Activated gamma-delta T cell treated with Interleukin-2 at 50 U/mL for 16 hours (primary cell): ENCODE measurements around the gene IGF2R.

ENCODE experiments used
- DNase-seq: peaks from one replicate; pipeline ENCODE4 v3.0.0-alpha.2; 2020

The IGF2R gene

GRCh38 chr6:159976686-159977254 lies 7.9 kb downstream of the IGF2R start:
- no peak for DNase-seq

DNA sequence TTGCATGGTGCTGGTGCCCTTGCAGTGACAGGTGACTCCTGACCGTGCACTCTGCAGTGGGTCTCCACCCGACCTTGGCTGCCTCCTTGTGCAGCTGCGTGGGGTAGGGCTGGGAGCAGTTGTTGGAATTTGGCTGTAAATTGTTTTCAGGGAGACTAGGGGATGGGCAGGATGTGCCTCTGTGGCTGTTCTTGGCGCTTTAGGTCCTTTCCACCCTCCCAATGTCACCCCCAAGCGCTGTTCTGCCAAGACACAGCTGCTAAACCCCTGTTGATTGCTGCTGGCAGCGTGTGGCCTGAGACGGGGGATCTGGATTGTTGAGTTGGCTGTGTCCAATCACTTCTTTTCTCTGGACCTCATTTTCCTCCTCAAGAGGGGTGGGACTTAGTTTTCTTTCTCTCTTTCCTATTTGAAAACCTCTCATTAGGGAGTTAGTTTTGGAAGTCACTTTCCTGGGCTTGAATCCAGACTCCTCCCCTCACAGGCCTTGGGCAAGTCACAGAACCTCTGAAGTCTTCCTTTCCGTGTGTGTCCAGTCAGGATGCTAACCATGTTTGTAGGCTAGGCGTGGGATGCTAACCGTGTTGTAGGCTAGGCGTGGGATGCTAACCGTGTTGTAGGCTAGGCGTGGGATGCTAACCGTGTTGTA lies 8.5 kb downstream of the IGF2R start:
- DNase-seq, result no peak

DNA sequence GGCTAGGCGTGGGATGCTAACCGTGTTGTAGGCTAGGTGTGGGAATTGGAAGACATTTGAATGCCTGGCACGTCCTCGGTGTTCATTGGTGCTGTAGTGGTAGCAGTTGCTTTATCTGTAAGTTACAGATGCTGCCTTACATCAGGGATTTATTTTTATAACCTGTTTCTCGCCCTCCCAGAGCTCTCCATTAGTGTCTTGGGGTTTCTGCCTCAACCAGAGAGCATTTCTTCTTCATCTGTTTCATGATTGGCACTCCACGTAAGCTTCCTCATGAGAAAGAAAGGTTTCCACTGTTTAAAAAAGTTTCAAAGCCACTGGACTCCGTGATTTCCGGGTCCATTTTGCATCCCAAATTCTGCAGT lies 9.0 kb downstream of the IGF2R start:
- DNase-seq, result no peak

DNA sequence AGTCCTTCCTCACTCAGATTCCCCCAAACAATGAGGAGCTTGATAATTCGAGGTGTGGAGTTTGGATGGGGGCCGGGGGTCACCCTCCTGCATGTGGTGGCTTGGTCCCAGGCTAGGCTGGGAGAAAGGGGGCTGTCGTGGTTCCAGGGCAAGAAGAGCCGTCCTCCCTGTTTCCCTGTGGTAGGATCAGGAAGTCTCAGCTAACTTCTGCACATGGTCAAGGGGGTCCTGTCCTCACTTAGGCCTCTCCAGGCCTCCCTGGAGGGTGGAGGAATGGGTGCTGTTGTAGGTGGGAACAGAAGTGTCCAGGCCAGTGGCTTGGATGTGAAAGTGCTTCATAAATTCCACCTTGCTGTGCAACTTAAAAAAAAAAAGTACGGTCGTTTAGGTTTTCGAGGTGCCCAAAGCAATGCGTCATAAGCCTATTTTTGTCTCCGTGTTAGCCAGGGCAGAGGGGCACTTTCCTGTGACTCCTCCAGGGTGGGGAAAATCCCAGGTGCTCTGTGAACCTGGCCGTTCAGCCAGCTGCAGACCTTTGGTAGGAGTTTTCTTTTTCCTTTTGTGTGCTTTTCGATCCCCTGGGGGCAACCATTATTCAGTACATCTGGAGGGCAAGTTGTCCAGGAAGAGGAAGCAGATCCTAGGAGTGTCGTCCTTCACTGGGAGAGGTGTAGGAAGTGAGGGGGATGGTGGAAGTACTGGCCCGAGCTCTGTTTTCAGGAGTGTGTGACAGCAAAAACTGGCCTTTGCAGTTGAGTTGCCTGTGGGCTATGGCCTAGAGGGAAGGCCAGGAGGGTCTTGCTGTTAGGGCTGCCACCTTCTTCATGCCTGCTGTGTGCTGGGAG lies 9.6 kb downstream of the IGF2R start:
- no peak for DNase-seq

- DNase-seq, result peak; percentile 66
Measured at GRCh38 chr6:159979136-159979874, 10.4 kb downstream of the IGF2R start.

DNA sequence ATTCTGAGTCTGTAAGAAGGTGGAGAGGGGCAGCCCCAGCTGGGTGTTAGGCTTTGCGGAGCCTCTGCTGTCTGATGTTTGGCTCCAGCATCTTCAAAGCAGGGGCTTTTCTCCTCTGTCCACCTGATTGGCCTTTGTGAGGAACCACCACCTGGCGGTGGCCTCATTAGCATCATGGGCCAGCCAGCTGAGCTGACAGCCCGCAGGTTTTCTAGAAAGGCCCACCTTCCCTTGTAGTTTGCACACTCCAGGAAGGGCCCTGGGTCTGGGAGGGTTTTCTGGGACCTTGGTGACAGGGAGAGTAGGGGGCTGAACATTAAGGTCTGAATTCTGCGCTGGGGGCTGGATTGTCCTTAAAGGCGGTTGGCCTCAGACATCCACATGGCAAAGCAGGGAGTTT lies 11.6 kb downstream of the IGF2R start:
- no peak for DNase-seq

DNA sequence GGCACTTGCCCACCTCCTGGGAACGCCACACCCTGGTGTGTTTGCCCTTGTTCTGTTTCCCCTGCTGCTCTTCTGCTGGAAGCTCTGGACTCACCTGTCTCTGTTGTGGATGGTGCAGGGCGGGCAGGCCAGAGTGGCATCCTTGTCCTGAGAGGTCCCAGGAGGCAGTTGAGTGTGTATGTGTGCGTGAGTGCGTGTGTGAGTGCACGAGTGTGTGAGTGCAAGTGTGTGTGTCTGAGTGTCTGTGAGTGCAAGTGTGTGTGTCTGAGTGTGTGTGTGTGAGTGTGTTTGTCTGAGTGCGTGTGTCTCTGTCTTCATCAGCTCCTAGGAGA lies 12.2 kb downstream of the IGF2R start:
- no peak for DNase-seq

GRCh38 chr6:159981403-159982245 lies 12.7 kb downstream of the IGF2R start:
- DNase-seq, result no peak

DNA sequence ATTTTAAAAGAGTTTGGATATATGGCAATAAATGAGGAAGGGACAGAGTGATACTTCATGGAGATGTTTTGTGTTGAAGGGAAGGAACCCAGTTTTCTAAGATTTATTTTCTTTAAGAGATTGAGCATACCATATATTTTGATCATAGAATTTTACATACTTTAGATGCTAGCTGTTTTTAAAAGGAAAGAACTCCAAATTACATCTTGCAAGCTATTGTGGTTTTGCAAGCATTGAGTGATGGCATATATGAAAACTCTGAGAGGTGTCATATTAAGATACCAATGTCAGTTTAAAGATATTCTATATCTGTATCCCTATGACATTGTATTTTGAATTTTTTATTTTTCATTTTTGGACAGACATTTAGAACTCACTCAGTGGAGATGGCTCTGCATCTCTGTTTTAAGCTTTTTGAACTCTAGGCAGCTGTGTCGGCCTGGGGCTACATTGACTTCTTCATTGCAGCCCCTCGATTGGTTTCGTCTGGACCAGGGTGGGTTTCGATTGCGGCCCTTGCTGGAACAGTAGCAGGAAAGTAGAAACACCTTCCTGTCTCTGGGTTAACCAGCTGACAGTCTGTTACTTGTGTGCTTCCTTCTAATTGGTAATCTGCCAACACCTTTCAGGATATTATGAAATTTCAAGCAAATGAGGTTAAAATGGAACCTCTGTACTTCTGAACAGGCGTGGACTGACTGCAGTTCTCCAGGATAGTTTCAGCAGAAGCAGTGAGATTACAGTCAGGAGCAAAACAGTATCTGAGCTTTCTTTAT lies 14.0 kb downstream of the IGF2R start:
- DNase-seq, result no peak

GRCh38 chr6:159983641-159984080 lies 14.8 kb downstream of the IGF2R start:
- no peak for DNase-seq

DNA sequence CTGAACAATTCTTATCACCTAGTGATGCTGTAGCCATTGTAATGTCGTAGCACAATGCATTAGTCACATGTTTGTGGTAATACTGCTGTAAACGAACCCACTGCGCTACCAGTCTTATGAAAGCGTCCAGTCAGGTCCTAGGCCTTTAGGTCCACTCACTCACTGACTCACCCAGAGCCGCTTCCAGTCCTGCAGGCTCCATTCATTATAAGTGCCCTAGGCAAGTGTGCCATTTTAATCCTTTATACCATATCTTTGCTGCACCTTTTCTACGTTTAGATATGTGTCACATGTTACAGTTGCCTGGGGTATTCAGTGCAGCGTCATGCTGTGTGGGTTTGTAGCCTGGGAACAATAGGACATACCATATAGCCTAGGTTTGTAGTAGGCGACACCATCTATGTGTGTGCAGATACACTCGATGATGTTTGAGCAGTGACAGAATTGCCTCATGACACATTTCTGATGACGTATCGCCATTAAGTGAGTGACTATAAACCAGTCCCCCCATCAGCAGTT lies 15.4 kb downstream of the IGF2R start:
- no peak for DNase-seq

DNA sequence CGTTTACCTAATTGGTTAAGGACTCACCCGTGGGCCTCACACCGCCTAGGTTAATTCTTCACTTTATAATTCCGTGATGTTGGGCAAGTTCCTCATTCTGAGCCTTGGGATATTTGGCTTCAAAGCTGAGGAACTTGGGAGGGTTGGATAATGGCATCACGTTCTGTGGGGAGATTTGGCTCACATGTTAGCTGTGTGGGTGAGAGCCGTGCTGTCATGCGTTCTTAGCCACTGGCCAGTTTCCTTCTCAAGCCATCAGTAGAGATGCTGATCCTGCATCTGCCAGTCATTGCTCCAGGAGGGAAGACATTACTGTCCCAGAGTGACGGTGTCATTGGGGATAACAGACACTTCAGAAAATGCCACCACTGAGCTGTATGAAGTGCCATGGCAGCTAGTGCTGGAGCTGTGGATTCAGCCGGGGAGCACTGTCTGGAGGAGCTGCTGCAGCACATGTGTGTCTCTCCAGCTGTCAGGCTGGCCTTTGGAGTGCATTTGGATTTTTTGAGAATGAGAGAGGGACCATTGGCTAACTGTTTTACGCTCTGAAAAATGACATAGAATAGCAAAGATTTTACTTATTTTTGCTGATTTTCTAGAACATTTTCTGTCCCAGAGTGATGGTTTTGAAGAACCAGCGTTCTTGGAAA lies 16.5 kb downstream of the IGF2R start:
- DNase-seq, result no peak

DNA sequence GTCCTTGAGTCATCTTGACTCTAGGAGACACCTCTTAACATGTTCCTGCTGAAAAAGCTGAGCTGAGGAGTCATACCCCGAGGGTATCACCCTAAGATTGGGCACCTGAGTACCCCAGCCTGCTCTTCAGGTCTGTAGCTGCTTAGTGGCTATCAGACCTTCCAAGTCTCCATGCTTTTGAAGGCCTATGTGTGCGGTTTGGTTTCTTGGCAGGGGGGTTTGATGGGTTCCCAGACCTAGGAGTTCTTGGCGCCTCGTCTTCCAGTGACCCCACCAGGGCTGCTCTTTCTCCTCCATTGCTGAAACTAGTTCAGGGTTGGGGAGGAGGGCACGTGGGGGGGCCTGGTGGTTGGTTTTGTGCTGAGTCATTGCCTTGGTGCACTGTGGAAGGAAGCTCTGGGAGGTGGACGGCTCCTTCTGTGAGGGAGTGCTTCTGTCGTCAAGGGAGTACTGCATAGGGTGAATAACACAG lies 20.1 kb downstream of the IGF2R start:
- no peak for DNase-seq

DNA sequence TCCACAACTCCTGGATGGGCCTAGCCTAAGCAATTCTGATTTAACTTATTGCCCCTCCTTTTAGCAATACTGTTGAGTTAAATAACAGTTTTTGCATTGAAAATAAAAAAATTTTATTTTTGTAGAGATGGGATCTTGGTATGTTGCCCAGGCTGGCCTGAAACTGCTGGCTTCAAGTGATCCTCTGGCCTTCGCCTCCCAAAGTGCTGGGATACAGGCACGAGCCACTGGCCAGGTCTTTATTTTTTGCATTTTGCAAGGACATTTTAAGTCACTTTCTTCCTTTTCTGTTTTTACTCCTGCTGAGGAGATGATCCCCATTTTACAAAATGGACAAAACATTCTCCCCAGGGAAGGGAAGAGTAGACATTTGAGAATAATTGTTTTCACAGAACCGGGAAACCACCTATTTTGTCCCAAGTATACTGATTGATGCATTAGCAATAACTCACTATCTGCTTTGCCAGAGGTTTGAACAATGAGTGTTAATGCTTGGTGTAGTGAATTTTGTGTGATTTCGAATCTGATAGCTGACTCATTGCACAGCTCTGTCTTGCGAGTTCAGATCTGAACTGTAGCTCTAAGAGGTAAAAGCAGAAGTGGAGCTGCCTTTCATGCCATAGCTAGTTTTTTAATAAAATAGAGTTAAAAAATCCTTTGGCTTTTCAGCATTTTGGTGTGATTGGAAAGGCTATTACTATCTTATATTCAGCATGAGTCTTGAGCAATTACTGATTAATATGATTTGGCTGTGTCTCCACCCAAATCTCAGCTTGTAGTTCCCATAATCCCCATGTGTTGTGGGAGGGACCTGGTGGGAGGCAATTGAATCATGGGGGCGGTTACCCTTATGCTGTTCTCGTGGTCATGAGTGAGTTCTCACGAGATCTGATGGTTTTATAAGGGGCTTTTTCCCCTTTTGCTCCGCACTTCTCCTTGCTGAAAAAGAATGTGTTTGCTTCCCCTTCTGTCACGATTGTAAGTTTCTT lies 20.9 kb downstream of the IGF2R start:
- DNase-seq, result no peak

DNA sequence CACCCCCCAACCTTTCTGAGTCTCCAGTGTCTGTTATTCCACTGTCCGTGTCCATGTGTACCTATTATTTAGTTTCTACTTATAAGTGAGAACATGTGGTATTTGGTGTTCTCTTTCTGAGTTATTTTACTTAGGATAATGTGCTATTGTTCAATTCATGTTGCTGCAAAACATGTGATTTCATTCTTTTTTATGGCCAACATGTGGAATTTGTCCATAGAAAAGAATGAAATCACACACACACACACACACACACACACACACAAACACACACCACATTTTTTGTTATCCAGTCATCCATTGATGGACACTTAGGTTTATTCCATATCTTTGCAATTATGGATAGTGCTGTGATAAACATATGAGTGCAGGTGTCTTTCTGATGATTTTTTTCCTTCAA lies 23.5 kb downstream of the IGF2R start:
- no peak for DNase-seq

GRCh38 chr6:159995405-159995804 lies 26.5 kb downstream of the IGF2R start:
- no peak for DNase-seq

- DNase-seq, result no peak
Measured at GRCh38 chr6:159996087-159996622, 27.3 kb downstream of the IGF2R start.

DNA sequence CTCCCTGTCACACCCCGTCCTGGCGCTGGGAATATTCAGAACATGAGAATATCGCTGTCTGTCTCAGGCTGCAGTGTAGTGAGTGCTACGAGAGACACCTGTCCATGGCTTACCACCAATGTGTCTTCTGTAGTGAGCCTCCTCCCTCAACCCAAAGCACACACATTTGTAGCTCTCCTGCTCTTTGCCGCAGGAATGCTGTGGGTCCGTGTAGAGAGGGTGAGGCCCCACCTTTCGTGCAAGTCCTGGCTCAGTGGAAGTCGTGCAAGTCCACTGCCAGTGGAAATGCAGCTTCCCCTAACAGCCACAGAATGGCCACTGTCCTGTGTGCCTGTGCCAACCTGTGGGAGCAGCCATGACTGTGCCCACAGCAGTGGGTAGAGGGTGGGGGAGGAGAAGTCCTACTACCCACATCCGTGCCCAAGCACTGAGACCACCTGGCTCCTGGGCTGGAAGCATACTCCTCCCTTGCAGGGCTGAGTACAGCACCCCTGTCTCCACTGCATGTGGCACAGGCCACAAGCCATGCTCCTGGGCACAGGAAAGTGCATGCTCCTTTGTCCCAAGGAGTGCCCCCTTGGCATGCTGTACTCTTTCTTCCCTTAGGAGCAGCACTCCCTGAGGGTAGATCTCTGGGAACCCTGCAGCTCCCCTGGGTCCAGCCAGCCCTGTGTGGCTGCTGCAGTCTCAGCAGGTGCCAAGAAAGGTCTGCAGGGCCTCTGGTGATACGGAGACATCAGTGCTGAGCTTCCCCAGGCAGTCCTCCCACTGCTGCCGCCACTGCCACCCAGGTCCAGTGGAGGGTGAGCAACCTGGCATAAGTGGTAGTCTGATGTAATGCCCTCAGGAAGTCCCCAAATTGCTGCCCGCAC lies 28.0 kb downstream of the IGF2R start:
- no peak for DNase-seq
